T-helper 2 cell treated with Interferon-gamma antibody and Interleukin-4, amounts not matched to agents 100 ng/mL and 5 ng/mL, for 36 hours (primary cell): ENCODE measurements around the gene TAS1R2. TPM values are rescaled to one million over a fixed set of nuclear protein-coding genes. Genes with fewer than 3 reads are reported as not detected.

Source experiments
- intact Hi-C: fragments of 100-400 bp; cut with micrococcal nuclease; formaldehyde crosslinking; loops from one replicate; pipeline ENCODE4 v1.15.1; 2023
- total RNA-seq: library from RNA; stranded (reverse); gene quantifications from 2 replicates; pipeline ENCODE4 v1.2.3, GENCODE V29; 2022

Gene TAS1R2
- total RNA-seq, 1 donor from 2014 or later, result not detected

DNA sequence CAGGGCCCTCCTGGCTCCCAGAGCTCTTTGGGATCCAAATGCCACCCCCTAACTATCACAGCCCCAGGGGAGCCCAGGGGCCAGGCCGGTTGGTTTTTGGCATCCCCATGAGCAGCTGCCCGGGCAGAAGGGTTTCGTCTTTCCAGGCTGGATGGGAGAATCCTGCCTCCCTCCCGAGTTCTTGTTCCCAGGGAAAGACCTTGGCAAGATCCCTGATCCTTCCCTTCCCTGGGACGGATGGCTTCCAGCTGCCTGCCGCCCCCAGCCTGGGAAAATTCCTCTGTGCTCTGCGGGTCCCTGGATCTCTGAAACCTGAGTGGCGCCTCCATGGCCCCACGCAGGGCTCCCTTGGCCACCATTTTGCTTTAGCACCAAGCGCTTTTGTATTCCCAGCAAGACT is 55.6 kb downstream of the TAS1R2 start:
- intact Hi-C loops, result no loop called here

DNA sequence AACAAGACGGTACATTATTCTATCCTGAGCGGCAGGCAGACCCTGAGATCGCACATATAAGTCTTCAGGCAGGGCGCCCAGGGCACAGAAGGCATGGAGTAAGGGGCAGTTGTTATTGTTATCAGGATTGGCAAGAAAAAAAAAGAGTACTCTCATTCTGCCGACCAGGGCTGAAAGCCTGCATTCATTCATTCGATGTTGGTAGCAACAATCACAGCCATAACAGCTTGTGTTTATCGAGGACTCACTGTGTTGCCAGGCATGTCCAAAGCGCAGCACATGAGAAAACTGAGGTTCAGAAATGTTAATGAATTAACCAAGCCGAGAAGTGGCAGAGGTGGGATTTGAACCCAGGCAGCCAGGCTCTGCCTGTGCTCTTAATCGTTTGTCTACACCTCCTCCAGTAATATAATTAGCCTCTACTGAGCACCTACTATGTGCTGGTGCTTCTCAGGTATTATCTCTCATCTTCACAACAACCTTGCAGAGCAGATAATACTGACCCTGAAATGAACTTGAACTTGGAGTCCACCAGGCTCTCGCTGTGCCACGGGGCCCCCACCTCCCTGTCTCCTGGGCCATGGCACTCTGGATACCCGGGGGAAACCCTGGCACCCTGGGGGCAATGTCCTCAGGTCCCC is 56.2 kb downstream of the TAS1R2 start:
- intact Hi-C loops, result no loop called here

DNA sequence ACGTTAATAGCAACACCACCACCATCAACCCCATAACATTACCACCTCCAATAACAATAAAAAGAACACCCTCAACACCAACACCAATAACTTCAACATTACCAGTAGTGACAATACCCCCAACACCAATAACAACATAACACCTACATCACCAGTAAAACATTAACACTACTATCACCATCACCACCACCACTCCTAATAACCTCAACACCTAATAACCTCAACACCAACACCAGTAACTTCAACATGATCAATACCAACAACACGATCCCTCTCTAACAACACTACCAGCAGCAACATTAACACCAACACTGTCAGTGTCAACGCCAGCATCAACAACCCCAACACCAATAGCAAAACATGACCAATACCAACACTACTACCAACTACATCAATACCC is 57.2 kb downstream of the TAS1R2 start:
- intact Hi-C loops, result no loop called here

DNA sequence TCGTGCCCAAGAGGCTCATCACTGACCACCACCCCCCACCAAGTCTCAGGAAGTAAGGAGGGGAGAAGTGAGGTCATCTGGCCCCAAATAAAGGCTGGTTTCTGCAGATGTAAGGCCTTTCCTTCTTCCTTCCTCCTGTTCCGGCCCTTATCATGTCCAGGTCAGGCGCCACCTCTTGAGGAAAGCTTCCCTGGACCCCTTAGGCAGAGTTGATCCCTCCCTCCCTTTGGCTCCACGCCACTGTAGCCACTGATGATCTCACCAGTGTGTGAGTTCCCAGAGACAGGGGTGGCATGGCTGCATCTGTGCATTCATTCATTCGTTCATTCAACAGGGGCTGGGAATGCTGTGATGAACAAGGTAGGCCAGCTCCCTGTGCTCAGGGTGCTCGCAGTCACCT is 59.2 kb downstream of the TAS1R2 start:
- intact Hi-C loops, result no loop called here

DNA sequence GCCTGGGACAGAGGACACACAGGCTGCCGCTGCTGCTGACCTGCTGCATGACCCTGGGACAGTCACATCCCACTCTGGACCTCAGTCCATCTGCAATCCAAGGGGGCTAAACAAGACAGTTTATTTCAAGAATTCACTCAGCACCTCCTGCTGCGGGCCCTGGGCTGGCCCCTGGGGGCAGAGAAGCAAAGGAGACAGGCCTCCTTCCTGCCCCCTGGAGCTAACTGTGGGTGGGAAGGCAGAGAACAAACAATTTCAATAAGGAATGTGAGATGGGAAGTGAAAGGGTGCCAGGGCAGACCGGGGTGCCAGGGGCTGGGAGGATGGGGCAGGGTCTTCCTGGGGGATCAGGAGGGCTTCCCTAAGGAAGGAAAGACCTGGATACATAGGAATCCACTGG is 60.0 kb downstream of the TAS1R2 start:
- intact Hi-C loops, result no loop called here

DNA sequence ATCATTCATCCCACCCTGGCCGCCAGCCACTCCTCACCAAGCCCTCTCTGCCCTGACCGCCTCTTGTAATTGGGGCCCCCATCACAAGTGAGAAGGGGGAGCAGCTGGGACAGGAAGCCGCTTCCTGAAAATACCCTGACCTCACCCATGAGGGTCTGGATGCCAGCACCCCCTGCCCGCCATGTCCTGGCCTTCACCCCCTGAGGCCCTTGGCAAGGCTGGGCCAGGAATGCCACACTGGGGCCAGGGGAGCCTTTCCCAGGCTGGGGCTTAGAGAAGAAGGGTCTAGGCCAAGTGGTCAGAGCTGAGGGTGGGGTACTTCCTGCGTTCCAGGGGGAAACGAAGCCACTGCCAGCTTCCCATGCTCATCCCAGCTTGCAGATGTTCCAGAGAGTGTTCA is 60.5 kb downstream of the TAS1R2 start:
- intact Hi-C loops, result no loop called here

DNA sequence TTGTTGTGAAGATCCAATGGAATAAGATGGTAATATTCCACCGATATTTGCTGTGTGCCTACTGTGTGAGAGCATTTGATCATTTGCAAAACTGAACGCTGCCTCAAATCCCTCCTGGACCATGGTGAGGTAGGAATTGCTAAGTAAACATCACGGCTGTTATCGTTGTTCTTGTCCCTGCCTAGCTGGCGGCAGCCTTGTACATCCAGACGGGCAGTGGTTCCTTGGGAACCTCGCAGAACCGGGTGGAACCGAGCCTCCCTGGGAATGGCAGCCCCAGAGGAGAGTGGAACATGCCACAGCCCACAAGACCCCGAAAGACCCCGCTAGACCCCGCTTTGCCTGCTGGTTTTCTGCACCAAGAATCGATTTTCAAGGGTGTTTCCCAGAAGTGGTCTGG is 60.9 kb downstream of the TAS1R2 start:
- intact Hi-C loops, result no loop called here

DNA sequence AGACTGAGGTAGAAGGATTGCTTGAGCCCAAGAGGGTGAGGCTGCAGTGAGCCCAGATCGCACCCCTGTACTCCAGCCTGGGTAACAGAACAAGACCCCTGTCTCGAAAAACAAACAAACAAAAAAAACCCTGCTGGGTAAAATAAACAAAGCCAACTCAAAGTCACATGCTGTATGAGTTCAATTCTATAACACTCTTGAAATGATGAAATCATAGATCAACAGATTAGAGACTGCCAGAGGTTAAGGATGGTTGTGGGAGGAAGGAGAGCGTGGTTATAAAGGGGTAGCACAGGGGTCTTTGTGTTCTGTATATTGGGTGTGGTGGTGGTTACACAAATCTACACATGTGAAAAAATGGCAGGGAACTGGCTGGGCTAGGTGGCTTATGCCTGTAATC is 62.5 kb downstream of the TAS1R2 start:
- intact Hi-C loops, result no loop called here

DNA sequence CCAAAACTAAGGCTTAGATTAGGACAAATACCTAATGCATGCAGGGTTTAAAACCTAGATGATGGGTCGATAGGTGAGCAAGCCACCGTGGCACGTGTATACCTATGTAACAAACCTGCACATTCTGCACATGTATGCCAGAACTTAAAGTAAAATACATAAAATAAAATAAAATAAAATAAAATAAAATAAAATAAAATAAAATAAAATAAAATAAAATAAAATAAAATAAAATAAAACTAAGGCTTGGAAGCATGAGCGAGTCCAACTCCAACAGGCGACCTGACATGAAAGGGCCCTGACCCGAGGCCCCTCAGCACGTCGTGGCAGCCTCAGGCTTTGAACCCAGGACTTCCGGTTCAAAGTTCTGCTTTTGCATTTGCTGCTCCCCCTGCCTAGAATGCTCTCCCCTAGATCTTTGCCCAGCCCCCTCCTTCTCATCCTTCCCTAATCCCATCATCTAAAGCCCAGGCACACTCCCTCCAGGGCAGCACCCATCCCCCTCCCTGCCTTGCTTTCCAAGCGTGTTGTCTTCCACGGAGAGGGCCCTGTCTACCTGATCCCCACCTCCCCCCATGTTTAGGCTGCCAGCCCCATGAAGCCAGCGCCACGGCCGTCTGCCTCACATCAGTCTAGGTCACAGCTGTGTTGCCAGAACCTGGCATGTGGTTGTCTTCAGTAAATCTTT is 64.3 kb downstream of the TAS1R2 start:
- intact Hi-C loops, result no loop called here

DNA sequence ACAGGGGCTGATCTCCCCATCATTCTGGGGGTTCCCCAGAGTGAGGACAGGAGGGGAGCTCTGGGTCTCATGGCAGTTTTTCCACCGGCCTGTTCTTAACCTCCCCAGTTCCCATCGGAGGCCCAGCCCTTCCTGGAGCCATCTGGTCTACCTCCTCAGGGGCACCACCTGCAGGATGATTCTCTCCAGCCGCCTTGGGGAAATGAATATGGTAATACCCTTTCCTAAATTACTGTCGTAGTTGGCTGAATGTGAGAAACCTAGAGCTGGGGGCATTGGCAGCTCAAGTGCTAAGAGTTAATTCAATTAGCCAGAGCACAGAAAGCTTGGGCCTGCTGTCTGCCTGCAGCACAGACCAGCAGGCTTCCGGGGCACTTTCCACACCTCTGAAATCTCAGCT is 64.9 kb downstream of the TAS1R2 start:
- intact Hi-C loops, result no loop called here

DNA sequence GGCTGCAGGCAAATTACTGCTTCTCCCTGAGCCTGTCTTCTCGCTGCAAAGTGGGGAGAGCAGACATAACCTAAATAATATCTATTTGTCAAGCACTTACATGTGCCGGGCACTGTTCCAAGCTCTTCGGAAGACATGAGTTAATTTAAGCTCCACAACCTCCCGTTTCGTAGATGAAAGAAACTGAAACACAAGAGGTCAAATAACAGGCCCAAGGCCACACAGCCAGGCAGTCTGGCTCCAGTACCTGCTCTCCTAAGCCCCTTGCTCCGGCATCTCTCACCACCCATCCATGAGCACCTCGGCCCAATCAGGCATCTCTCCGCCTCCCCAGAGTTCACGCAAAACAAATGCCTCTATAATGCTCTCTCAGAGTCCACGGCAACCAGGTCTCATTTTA is 65.4 kb downstream of the TAS1R2 start:
- intact Hi-C loops, result no loop called here

DNA sequence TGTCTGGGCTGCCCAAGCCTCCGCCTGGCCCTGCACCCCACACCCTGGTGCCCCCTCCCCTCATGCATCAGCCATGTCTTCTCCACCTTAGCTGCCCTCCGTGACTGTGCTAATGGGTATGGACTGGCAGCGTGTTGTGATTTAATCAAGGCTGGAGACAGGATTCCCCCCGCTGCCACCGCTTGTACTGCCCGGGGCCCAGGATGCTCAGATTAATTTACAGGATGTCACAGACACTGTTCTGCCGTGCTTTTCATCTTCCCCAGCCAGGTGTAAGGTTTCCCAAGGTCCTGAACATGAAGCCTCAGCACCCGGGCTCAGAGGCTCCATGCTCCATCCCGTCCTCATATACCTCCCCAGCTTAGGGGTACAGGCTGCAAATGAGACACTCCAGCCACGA is 66.3 kb downstream of the TAS1R2 start:
- intact Hi-C loops, result no loop called here

DNA sequence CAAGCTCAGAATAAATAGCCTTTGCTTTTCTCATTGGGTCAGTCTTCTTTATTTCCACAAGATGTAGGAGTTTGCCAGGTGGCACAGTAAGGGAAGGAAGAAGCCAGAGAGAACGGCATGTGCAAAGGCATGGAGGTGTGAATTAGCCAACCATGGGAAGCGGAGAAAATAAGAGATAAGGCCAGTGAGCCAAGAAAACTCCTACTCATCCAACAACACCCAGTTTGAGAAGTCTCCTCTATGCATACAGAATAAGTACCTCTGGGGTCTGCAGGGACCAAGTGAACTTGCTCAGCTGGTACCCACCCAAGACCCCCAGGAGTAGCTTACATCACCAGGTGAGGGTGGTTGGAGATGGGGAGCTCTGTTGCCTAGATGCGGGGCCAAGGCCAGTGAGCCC is 66.7 kb downstream of the TAS1R2 start:
- intact Hi-C loops, result no loop called here

Other genes with a start within 250 kb of the TAS1R2 start
- gene PAX7, start 228.8 kb downstream of the TAS1R2 start, total RNA-seq, result not detected in 2 replicates
- gene ALDH4A1, start 42.9 kb upstream of the TAS1R2 start, total RNA-seq, result 3.0 and 3.7 TPM in 2 replicates
- gene IFFO2, start 97.0 kb upstream of the TAS1R2 start, total RNA-seq, result 15.3 and 19.5 TPM in 2 replicates